Activated T-cell treated with anti-CD3 and anti-CD28 coated beads, Interleukin-2, amount 50 U/mL, for 1 hour (primary cell): ENCODE data around the gene SCGB1D4.

ENCODE experiments used
- DNase-seq: peaks from one replicate; pipeline ENCODE4 v3.0.0-alpha.2; 2020

Gene SCGB1D4

GRCh38 chr11:62273284-62273683, 25.6 kb downstream of the SCGB1D4 start:
- DNase-seq = no peak

DNA sequence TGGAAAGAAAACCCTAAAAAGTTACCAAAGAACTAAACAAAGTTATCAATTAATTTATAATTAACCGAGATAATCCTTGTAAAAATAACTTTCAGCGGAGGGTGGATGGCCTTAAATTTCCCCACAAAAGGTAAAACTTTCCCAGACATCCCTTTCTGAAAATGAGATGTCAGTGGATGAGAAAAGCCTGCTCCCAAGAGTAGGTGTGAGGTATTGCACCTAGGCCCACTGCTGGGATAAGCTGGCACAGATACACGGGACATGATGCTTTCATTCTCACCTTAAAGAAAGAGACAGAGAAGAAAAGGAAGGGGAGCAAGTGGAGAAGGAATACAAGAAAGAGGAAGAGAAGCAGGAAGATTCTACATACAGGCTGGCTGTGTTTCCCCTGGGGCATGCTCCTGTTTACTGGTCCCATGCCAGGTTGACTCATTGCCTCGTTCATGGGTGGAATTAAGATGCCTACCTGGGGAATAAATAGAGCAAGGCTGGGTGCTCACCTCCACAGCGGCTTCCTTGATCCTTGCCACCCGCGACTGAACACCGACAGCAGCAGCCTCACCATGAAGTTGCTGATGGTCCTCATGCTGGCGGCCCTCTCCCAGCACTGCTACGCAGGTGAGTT, 29.1 kb downstream of the SCGB1D4 start, which contains the start of gene SCGB2A2:
TSS of gene SCGB2A2 (plus strand) at position 505 of the 625 bp plus-strand sequence. CDS start at position 564, 59 bp downstream.
- no peak for DNase-seq

- no peak for DNase-seq
These were observed 31.3 kb downstream of the SCGB1D4 start for GRCh38 chr11:62267576-62267975.

- no peak for DNase-seq
These were observed 31.8 kb downstream of the SCGB1D4 start for GRCh38 chr11:62267050-62267449.

DNA sequence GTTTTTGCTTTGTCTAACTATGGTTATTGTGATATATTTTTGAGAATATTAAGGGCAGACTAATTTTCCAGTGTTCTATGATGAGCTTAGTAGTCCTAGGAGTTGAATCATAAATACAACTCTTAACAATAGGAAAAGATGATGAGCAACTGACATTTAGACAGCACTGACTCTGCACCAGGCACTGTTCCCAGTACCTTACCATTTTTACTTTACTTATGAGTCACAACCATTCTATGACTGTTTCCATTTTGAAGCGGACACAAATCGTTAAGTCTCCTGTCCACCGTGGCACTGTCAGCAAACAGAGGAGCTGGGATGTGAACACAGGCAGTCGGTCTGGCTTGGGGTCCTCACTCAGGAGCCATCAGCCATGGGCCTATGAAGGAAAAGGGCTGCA, 32.3 kb downstream of the SCGB1D4 start:
- no peak for DNase-seq

DNA sequence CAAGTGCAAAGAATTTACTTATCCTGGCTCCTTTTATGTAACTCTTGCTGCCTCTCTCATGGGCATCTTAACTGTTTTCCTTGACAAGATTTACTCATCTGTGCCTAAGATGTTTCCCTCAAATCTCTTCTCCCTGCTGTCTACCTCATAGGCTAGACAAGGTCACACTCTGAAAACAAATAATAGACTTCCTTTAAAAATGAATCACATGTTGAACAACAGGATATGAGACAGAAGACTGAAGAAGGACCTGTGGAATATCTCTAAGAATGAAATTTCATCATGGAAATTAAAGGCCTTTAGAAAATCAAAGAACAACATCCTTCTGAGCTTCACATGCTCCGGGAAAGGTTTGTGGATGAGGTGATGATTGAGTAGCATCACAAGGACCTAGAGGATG, 34.9 kb downstream of the SCGB1D4 start:
- no peak for DNase-seq

- DNase-seq = no peak
These were observed 38.5 kb downstream of the SCGB1D4 start for GRCh38 chr11:62260261-62260953.

DNA sequence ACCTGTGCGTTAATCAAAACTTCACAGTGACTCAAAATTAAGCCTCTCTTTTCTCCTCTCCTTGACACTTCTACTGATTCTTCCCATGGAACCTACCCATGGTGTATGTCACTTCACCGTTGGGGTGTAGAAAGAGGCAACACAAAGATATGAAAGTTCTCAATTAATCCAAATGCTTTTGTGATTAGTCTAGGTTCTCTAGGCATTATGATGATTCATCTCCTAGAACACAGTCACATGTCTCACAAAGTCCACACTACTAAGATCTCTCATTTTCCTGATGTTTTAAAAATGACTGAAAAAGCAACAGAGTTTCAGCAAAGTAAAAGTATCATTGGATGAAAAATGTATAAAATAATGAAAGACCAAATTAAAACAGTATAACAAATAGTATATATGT, 42.6 kb downstream of the SCGB1D4 start:
- DNase-seq = no peak

DNA sequence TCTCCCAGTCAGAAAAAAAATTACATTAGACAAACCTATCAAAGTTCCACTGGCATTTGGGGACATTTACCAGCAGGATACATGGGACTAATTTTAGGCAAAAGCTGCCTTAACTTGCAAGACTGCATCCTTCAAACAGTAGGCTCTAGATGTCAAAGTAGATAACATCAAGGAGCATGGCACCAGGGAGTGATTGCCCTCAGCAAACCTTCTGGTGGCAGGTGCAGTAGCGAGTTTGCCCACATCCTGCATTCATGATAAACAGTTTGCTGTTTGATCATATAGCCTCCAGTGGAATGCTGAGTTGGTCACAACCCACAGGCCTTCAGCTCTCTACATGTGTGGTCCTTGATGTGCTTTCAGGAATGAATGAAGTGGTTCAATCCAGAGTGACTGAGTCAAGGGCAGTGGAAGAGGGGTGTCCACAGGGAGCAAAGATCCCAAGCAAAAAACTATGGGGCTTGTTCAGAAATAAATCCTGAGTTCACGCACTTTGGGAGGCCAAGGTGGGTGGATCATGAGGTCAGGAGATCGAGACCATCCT, 44.8 kb downstream of the SCGB1D4 start:
- DNase-seq = no peak

DNA sequence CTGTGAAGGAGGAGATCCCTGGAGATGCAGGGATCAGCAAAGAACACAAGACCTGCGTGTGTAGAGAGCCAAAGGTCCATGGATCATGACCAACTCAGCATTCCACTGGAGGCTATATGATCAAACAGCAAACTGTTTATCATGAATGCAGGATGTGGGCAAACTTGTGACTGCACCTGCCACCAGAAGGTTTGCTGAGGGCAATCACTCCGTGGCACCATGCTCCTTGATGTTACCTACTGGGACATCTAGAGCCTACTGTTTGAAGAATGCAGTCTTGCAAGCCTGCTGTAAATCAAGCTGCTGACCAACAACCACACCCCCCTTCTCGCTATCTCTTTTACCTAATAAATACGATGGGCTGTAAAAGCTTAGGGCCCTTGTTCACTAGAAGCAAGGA, 47.2 kb downstream of the SCGB1D4 start:
- no peak for DNase-seq
